Stomach (tissue), 4 donors: ENCODE data around the gene NRCAM.

Experiments
- CTCF ChIP-seq, 7 experiments: fragments of 450-650 bp in 4 of 7; fragments of 200-600 bp in 3 of 7; sonication (generic) in 3 of 7; IDR thresholded peaks; one replicate each; pipeline ENCODE4 v1.5.1; 2016 to 2019; ENCODE audit warnings: antibody characterized with exemption in 7 of 7, control low read depth in 2 of 7, mild to moderate bottlenecking in 1 of 7
- EP300 ChIP-seq: sonication (generic); formaldehyde crosslinking; IDR thresholded peaks from one replicate; pipeline ENCODE4 v1.6.1; 2017; ENCODE audit warnings: antibody characterized with exemption

- TF ChIP-seq CTCF (IDR thresholded peaks at IDR 0.05) (no peak), EP300 (no peak)
Observed at GRCh38 chr7:108270385-108271015, 185.7 kb downstream of the NRCAM start.
